HG03039 (cell line): ENCODE results near the gene EMC1.
"Not testable (repeated sequence)": the region's sequence is repeated elsewhere in the genome, so short reads cannot be mapped to it uniquely, and the experiment has no call there.

ENCODE experiments used
- ATAC-seq: cut with Tn5 transposase; IDR thresholded peaks from one replicate; pipeline ENCODE4 v1.9.1; 2021; ENCODE audit warnings: mild to moderate bottlenecking, moderate library complexity; ENCODE audit not compliant: unreplicated experiment

Gene EMC1

DNA sequence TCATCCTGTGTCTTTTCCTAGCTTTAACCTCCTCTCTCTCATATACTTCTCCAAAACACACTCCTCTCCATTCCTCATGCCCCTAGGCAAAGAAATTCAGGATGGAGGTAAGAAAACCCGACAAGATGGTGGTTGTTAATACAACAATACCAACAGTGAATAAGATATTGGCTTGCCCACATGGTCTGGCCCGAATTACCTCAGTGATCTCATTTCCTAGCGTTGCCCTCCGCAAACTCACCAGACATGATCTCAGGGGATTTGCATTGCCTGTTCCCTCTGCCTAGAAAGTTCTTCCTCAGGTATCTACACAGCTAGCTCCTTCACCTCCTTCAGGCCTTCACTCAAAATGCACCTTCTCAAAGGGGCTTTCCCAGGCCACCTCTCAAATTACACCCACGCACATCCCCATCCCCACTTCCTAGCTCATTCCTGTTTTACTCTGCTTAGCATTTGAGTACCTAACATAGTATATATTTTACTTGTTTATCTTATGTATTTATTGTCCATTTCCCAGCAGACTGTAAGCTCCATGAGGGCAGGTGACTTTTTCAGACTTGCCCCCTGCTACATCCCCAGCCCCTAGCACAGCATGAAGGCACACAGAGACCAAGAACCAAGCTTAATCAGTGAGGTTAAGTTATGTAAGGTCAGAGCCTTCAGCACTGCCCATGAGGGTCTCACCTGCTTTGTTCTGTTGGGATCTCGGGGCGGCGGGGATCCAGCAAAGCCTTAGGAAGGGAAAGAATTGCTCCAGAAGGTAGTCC lies 31.1 kb downstream of the EMC1 start:
- ATAC-seq = no peak

DNA sequence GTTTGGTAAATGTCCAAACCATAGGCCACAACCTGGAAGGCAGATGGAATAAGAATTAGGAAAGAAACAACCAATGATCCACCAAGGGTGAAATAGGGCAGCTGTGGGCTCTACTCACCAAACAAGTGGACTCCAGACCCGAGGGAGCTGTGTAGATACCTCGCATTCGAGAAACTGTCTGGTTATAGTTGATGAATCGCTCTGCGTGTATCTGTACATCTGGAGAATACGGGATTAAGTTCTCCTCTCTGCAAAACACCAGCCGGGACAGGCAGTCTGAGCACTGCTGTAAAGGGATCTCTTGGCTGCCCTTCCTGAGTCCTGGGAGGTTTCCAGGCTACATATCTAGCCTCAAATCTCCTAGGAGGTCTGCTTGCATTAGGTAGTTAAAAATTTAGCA lies 31.9 kb downstream of the EMC1 start:
- no peak for ATAC-seq

- not testable (repeated sequence) for ATAC-seq
Observed at GRCh38 chr1:19216585-19216984, 34.7 kb downstream of the EMC1 start.

DNA sequence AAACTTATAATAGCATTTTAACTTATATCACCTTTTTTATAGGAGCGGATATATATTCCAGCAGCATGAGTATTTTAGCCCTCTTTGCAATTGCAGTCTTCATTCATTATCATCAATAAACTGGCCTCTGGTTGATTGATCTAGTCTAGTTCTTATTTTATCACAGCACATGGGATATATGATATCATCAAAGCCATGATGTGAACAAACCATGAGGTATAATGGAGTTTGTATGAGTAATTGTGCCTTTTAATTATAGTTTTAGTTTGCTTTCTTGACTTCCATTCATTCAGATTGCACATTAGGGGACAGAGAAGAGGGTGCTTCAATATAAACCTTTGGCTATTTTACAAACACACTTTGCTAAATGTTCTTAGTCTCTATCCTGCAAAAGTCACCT lies 37.7 kb downstream of the EMC1 start:
- no peak for ATAC-seq

DNA sequence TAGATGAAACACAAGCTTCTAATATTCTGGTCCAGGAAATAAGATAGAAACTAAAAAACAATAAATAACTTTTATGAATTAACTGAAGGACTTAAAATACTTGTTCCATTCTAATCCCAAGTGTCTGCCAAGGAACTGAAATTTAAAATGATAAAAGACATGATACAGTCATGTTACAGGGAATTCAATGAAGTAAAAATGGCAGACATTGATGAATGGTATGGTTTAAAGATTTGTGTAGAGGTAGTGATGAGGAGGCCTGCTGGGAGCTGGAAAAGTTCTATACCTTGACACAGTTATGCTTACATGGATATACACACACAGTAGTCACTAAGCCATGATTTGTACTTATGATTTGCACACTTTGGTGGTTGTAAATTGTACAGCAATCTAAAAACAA lies 39.2 kb downstream of the EMC1 start:
- no peak for ATAC-seq

GRCh38 chr1:19210772-19211549 lies 40.4 kb downstream of the EMC1 start:
- no peak for ATAC-seq

DNA sequence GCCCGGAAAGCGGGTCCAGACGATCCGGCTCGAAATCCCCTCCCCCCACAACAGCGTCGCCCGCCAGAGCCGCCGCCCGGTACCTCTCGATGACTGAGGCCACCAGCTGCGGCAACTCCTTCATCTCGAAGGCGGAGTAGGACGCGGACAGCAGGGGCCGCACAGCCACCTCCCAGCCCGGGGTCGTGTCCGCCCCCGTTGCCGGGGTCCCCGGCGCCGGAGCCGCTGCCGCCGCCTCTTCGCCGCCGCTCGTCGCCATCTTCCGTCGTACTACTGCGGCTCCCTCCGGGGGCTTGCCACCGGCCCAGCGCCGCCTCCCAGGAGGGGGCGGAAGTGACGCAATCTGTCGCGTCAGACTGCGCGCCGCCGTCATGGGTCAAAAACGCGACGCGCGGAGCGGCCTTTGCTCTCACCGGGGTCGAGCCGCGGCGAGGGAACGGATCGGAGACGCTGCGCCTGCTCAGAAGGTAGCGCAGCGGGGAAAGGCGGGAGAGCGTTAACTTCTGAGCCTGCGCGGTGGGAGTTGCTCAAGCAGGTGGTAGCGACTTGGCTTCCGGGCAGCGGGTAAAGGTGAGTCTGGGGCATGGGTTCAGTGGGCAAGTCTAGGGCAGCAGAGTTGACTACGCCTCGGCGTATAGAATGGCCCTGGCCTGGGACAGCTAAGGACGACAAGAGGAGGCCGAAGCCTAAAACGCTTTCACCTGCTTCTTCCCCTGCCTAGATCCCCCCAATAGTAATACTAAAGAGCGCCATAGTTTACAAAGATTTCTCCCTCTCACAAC lies 41.1 kb downstream of the EMC1 start, which contains the start of gene UBR4:
UBR4 (minus strand) TSS at position 277 of the 782 bp plus-strand sequence; CDS start at position 259, 18 bp downstream.
- peak; percentile 74 for ATAC-seq

DNA sequence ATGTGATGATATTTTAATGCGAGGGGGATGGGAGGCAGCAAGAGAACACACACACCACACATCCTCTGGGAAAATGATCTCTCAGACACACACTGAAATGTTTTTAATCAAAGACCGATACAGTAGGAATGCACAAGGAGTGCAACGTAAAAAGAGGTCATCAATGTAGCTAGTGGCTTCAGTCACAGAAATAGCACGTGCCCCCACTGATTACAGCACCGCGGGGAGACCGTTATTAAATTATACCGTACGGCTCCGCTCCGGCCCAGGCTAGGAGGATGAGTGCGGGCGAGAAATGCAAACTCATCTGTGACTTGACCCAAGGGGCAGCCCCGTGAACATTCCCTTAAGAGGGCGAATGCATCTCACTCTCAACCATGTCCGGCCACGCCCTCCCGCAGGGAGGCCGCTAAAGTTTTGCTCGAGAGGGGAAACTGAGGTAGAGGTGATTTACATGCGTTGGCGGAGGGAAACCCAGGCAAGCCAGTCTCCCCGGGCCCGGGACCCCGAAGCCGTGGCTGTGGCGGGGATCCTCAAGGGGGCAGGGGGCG lies 41.8 kb downstream of the EMC1 start:
- peak; percentile 45 for ATAC-seq

DNA sequence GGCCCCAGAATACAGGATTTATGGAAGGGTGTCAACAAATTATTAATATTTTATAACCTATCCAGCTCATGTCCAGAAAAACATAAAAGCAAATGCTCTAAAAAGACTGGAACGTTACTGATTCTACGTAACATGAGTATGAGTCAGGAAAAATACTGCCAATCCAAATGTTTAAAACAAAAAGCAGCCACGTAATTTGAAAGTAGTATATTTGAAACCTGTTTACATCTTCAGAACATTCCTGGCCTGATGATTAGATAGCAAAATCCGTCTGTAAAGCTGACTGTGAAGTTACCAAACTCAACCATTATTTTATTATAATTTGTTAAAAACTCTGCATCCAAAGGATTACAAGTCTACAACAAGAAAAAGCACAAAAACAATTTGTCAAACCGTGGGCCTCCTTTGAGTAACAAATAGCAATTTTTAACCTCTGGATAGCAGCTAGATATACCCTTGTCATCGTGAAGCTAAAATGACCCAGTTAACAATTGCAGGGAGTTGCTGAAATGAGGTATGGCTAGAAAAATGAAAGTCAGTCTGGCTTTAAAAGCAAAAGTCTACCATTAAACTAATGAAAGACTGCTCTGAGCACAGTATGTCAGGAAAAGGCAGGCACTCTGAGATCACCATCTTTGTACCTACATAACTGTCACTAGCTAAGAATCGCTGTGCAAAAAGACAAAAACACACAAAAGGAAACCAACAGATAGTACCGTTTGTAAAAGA lies 42.5 kb downstream of the EMC1 start:
- ATAC-seq = no peak

- ATAC-seq = no peak
Observed at GRCh38 chr1:19206947-19207346, 44.4 kb downstream of the EMC1 start.

- no peak for ATAC-seq
Observed at GRCh38 chr1:19205845-19206244, 45.5 kb downstream of the EMC1 start.

GRCh38 chr1:19205403-19205802 lies 45.9 kb downstream of the EMC1 start:
- ATAC-seq = no peak

DNA sequence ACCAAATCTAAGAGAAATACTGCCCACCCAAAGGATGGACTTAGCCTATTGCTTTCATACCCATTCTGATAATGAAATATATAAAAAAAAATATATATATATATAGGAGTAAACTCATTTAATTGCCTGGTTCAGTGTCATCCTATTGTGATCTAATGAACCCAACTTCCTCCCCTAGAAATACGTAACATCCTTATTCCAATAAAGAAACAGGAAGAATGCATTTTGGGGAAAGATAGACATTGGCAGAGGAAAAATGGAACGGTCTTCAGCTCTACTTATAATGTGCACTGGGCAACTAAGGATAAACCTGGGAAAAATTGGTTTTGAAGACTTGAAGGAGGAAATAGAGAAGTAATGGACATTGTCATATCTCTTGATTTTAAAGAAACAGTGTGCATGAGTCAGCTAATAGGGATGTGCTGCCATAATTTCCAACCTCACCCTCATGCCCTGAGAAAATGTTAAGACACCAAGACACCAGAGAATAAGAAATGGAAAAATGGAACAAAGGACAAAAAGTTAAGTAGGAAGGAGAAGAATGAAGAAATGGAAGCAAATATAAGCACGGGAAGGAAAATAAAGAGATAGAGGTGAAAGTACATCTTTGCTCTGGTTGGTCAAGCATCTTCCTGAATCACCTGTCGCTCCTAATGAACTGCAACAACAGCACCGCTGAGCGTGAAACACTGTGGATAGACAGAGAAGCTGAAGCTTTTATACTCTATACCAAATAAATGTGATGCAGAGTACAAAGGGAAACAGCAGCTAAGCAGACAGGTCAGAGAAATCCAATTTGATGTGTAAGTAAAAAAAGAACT lies 46.7 kb downstream of the EMC1 start:
- ATAC-seq = no peak

DNA sequence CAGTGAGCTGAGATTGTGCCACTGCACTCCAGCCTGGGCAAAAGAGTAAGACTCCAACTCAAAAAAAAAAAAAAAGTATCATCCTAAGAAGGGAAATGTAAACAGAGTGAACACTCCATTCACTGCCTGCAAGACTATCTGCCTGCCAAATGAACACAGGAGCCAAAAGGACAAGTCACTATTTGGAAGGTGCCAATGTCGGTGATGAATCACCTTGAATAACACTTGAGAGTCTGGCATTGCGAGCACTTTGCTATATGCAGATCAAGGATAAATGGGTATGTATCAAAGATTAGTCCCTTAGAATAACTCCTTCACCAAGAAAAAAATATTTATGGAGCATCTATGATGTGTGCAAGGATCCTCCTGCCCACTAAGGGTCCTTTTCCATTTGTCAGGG lies 47.9 kb downstream of the EMC1 start:
- no peak for ATAC-seq

GRCh38 chr1:19202396-19202795 lies 48.9 kb downstream of the EMC1 start:
- ATAC-seq = no peak

DNA sequence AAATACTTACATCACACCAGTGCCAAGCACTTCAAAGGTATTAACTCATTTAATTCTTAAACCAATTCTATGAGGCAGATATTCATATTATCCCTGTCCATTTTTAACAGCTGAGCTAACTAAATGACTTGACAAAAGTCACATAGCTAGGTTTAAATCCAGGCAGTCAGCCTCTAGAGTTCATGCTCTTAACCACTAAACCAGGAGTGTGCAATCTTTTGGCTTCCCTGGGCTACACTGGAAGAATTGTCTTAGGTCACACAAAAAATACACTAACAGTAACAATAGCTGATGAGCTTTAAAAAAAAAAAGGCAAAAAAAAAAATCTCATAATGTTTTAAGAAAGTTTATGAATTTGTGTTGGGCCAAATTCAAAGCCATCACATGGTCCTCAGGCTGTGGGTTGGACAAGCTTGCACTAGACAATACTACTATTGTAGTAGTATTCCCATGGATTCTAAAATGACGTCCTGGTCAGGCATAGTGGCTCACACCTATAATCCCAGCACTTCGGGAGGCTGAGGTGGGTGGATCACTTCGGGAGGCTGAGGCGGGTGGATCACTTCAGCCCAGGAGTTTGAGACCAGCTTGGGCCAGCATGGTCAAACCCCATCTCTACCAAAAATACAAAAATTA lies 51.2 kb downstream of the EMC1 start:
- no peak for ATAC-seq

GRCh38 chr1:19199329-19199968 lies 51.9 kb downstream of the EMC1 start:
- no peak for ATAC-seq

- ATAC-seq = no peak
Observed at GRCh38 chr1:19198820-19199219, 52.5 kb downstream of the EMC1 start.

- ATAC-seq = no peak
Observed at GRCh38 chr1:19197845-19198244, 53.5 kb downstream of the EMC1 start.
